ENCODE results near the gene ARHGAP31. TPM values are rescaled to one million over a fixed set of nuclear protein-coding genes. Genes with fewer than 3 reads are reported as not detected.

Gene ARHGAP31
- total RNA-seq, 4 donors from 2014 or later: 20.3 to 38.8 (median 28.8) TPM

- TF ChIP-seq, protein P1, sequence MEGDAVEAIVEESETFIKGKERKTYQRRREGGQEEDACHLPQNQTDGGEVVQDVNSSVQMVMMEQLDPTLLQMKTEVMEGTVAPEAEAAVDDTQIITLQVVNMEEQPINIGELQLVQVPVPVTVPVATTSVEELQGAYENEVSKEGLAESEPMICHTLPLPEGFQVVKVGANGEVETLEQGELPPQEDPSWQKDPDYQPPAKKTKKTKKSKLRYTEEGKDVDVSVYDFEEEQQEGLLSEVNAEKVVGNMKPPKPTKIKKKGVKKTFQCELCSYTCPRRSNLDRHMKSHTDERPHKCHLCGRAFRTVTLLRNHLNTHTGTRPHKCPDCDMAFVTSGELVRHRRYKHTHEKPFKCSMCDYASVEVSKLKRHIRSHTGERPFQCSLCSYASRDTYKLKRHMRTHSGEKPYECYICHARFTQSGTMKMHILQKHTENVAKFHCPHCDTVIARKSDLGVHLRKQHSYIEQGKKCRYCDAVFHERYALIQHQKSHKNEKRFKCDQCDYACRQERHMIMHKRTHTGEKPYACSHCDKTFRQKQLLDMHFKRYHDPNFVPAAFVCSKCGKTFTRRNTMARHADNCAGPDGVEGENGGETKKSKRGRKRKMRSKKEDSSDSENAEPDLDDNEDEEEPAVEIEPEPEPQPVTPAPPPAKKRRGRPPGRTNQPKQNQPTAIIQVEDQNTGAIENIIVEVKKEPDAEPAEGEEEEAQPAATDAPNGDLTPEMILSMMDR (IDR thresholded peaks at IDR 0.05; ENCODE audit: low read depth): no peak
These were observed 140.5 kb downstream of the ARHGAP31 start for GRCh38 chr3:119434703-119435102.

- TF ChIP-seq, protein P1 (IDR thresholded peaks at IDR 0.05; ENCODE audit: low read depth): no peak
These were observed 142.8 kb downstream of the ARHGAP31 start for GRCh38 chr3:119436977-119437376.

DNA sequence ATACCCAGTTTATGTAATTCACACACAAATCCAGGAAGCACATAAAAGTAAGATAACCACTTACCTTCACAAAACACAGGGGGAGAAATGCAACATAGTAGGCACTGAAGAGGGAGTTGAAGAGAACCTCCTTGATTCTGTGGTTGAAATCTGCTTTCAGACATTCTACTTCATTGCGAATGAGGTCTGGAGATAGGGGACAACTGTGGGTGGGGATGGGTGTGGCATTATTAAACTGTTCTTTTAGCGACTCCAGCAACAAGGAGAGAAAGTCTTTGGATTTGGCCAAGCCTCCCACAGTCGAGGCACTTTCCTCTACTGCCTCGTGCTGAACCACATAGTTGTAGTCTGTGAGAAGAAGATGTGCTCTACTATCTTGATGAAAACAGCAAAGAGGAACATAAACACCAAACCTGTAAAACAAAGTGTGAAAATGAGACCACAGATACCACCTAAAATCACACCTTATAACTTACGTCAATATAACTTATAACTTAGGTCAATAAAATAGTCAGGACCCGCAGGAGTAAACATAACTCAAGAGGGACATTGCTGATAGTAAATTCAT is 143.6 kb downstream of the ARHGAP31 start:
- TF ChIP-seq, protein P1 (IDR thresholded peaks at IDR 0.05; ENCODE audit: low read depth): no peak

GRCh38 chr3:119443179-119443578 is 149.0 kb downstream of the ARHGAP31 start:
- TF ChIP-seq, protein P1 (IDR thresholded peaks at IDR 0.05; ENCODE audit: low read depth): no peak

GRCh38 chr3:119444590-119444989 is 150.4 kb downstream of the ARHGAP31 start:
- TF ChIP-seq, protein P1 (IDR thresholded peaks at IDR 0.05; ENCODE audit: low read depth): no peak

DNA sequence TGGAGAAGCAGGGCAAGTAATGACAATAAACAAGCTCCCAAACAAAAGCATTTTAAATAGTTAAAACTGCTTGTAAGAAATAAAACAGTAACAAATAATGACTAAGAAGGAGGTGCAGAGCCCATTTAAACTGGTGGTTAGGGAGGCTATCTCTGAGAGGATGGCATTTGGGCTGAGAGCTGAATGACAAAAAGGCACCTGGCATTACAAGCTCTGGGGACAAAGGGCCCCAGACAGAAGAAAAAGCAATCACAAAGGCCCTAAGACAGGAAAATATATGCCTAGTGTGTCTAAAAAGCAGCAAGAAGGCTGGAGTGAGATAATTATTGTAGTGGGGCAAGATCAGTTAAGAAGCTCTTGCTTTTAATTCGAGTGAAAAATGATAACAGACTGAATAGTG is 159.6 kb downstream of the ARHGAP31 start:
- TF ChIP-seq, protein P1 (IDR thresholded peaks at IDR 0.05; ENCODE audit: low read depth): no peak

GRCh38 chr3:119456469-119456868 is 162.3 kb downstream of the ARHGAP31 start:
- TF ChIP-seq, protein P1 (IDR thresholded peaks at IDR 0.05; ENCODE audit: low read depth): no peak

Data from subcutaneous adipose tissue (tissue), 4 donors.